ENCODE measurements around the gene ZNF770.

The ZNF770 gene

DNA sequence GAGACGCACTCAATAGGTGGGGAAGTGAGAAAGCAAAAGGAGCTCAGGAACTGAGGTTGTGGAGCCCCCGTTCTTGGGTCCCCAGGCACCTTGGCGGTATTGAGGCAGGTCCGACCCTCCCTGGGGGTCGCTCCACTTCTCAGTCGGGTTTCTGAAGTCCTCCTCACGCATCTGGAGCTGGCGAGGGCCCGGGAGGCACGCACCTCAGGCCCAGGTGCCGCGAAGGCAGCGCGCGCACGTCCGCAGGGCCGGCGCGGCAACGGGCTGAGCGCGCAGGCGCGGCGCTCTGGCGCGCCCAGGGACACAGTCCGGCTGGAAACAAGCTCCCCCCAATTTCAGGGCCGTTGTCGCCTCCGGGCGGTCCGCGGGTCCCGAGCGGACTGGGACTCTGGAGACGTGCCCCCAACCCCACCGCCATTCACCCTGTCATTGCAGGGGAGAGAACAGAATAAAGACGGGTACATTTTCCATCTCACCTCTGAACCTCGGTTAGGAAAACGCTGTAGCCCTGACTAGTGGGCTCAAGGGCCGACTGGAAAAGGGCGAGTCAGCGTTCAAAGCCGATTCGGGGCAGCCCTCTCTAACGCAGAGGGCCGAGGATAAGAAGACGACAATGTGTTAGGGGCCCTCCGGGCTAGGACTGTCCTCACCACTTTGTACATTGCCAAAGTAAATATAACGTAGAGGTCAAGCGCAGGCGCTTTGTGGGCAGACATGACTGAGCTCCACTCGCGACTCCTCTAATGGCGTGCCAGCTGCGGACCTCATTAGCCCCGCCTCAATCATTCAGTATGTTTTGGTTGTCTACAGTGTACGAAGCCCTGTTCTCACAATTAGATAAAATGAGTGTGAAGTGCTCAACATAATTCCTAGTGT is at the start of gene ZNF770:
Gene ZNF770, minus strand, starts transcription at position 261 of the 876 bp plus-strand sequence. CDS start 4,853 bp downstream, outside the sequence.
- no peak for DNase-seq

GRCh38 chr15:35028235-35028984 is 40.3 kb upstream of the ZNF770 start:
- DNase-seq: no peak

GRCh38 chr15:35023804-35024203 is 35.7 kb upstream of the ZNF770 start:
- DNase-seq: no peak

- DNase-seq: no peak
Observed at GRCh38 chr15:35020974-35021373, 32.9 kb upstream of the ZNF770 start.

DNA sequence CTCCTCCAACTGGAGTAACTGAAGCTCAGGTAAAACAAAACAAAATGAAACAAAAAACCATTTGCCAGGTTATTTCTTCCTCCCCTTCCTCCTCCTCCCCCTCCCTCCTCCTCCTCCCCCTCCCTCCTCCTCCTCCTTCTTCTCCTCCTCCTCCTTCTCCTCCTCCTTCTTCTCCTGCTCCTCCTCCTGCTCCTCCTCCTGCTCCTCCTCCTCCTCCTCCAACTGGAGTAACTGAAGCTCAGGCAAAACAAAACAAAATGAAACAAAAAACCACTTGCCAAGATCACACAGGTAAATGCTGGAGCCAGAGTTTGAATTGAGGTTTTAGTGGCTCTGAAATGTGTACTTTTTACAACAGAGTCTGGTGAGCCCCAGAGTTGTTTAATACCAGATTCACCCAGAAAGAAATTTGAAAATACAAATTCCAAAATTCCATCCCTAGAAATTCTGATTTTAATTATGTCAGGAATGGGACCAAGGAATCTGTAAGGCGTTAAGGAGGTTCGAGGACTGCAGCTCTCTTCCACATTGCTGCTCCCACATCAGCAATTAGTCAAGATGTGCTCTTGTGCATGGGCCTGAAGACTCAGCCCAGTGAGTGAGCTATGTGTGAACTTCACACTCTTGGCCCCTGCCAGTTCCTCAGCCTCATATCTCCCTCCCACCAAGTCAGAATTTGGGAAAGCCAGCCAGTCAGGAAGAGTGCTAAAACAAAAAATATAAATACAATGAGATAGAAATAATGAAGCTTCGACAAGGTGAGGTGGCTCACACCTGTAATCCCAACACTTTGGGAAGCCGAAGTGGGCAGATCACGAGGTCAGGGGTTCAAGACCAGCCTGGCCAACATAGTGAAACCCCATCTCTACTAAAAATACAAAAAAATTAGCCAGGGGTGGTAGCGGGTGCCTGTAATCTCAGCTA is 31.6 kb upstream of the ZNF770 start:
- no peak for DNase-seq

- no peak for DNase-seq
Observed at GRCh38 chr15:35014241-35014640, 26.2 kb upstream of the ZNF770 start.

DNA sequence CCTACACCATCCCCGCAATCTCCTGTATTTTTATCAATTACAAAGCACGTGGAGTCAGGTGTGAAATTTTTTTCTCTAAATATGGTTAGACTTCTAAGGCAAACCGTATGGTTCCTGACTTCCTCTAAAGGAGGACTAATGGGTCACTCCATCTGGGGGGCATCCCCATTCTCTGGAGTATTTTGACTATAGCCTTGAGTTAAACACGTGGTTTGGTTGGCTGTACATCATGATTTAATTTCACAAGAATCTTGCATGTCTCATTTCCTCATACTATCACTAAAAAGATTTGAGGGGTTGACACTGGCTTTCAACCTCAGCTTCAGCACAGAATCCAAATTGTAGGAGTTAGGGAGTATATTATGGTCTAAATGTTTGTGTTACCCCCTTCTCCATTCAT is 25.3 kb upstream of the ZNF770 start:
- no peak for DNase-seq

GRCh38 chr15:35007397-35007796 is 19.3 kb upstream of the ZNF770 start:
- no peak for DNase-seq

DNA sequence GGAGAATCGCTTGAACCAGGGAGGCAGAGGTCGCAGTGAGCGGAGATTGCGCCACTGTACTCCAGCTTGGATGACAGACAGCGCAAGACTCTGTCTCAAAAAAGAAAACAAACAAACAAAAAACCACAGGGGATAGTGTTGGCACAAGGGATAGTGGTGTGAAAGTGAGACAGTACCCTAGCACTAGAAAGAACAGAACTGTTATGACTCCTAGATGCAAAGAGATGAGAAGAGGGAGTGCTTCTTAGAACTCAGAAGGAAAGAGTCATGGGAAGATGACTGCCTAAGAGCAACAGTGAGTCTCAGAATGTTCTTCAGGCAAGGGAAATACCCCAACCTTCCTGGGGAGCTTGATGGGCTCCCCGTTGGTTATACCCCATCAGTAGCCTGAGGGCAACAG is 17.8 kb upstream of the ZNF770 start:
- DNase-seq: no peak

GRCh38 chr15:35003928-35004327 is 15.8 kb upstream of the ZNF770 start:
- no peak for DNase-seq

DNA sequence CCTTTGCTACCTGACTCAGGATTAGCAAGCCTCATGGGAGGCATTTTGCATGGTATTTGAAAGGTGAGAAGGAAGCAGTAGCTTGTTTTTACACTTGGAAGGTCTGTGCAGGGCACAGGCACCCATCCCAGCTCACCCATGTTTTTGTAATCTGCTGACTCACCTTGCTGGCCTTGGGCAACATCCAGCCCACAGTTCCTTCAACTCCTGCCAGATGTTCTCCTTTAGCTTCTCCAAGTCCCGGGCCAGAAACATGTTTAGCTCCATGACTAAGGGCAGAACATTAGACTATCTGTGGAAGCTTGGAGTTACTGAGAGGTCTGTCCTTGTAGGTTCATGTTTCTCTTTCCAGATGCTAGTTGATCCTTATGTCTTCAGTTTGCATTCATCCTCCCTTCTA is 12.4 kb upstream of the ZNF770 start:
- DNase-seq: no peak

DNA sequence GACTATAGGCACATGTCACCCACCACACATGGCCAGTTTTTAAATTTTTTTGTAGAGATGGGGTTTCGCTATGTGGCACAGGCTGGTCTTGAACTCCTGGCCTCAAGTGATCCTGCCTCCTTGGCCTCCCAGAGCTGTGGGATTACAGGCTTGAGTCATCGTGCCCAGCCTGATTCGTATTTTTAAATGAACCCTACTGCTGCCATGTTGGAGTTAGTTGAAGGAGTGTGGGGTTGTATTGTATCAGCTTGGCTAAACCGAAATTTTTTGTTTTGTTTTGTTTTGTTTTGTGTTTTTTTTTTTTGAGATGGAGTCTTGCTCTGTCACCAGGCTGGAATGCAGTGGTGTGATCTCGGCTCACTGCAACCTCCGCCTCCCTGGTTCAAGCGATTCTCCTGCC is 11.8 kb upstream of the ZNF770 start:
- DNase-seq: no peak

DNA sequence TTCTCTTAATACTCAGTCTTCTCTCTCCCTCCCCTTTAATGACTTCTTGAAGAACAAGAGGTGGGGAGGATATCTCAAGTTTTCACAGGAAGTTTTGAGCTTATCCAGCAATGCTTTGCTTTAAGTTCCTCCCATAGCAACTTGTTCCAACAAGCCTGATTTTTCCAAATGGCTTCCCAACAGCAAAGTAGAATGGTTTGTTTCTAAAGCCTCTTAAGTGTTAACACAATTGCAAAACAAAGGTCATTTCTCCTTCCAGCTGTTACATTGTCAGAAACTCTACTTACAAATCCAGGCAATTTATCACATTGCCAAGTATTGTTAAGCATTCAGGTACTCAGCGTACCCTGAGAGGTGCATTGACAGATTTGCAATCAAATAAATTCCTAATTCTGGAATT is 6.8 kb upstream of the ZNF770 start:
- DNase-seq: no peak

- DNase-seq: no peak
Observed at GRCh38 chr15:34993877-34994276, 5.8 kb upstream of the ZNF770 start.

DNA sequence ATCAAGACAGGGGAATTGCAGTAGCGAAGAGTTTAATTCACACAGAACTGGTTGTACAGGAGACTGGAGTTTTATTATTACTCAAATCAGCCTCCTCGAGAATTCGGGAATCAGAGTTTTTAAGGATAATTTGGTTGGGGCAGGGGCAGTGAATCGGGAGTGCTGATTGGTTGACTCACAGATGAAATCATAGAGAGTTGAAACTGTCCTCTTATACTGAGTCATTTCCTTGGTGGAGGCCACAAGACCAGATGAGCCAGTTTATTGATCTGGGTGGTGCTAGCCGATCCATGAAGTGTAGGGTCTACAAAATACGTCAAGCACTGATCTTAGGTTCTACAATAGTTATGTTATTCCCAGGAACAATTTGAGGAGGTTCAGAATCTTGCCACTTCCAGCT is 5.3 kb upstream of the ZNF770 start:
- DNase-seq: no peak

- no peak for DNase-seq
Observed at GRCh38 chr15:34987609-34988026, 469 bp downstream of the ZNF770 start.

DNA sequence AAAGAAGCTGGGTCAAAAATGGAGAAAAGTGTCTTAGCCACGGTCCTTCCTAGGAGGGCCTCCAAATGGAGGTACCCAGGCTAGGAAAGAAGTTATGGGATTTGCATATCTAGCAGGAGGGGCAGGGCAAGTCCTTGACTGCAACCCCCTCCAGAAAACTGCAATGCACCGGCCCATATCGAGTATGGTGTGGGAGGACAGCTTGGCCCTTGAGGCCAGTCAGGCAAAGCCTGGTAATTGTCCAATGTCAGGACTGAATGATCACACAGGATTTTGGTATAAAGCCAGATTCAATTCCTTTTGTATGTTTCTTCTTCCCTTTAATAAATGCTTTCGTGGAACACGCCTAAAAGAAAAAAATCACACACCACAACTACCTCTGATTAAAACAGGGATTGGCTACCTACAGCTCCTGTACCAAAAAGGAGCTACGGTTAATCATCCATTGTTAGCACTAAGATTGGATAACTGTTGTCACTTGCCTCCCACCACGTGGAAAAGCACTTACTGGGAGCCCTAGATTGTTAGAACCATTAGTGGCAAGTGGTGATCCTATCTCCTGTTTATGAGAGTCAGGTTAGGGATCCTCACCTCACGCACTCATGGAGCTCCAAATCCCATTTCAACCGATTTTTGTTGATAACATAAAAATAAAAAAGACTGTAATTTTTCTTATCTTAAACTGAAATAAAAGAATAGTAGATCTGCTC is 1.2 kb downstream of the ZNF770 start:
- no peak for DNase-seq

- no peak for DNase-seq
Observed at GRCh38 chr15:34986326-34986725, 1.8 kb downstream of the ZNF770 start.

DNA sequence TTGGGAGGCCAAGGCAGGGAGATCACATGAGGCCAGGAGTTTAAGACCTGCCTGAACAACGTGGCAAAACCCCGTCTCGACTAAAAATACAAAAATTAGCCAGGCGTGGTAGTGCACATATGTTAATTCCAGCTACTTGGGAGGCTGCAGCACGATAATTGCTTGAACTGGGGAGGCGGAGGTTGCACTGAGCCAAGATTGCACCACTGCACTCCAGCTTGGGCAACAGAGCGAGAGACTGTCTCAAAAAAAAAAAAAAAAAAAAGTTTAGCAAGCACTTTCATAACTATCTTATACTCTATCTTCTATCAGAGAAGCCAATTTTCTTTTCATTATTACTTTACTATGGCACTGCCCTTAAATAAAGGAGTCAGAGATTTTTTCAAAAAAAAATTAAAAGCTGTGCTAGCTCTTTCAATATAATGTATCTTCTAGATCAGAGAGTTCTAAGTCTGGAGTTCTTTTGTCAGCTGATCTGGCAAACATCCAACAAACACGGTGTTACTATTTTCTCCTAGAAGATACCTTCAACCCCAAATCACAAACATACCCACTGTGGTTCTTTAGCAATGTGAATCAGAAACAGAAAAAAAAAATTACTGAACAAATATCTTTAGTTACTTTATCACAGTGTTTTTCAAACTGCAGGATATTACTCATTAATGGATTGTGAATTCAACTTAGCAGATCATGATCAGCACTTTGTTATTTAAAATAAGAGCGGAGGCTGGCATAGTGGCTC is 3.0 kb downstream of the ZNF770 start:
- no peak for DNase-seq

DNA sequence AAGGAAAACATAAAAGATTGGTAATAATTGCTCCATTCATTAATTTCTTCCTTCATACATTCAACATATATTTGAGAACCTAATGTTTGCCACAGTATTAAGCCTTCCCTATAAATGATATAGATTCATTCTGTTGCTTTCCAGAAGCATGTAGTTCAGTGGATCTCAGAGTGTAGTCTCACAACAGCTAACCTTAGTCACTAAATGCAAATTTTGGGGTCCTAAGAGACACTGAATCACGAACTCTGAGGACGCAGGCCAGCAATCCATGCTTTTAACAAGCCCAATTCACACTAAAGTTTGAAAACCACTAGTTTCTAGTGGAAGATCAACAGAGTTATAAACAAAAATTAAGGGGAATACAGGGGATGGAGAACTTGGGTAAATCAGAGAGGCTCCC is 11.3 kb downstream of the ZNF770 start:
- DNase-seq: no peak

- DNase-seq: no peak
Observed at GRCh38 chr15:34976073-34976472, 12.0 kb downstream of the ZNF770 start.

DNA sequence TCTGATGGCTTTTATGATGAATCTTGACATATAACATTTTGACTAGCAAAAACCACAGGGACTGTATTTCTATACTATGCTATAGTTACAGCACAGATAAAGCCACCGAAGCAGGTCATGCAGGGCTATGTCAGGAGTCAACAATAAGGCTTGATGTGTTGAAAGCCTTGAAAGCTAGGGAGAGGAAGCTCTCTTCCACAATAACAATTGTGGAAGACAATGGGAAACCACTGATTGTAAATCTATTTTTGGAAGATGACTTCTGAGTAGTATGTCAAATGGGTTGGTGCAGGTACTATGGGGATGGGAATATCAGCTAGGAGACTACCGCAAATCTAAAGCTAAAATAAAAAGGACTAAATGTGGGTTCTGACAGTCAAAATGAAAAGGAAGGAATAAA is 14.6 kb downstream of the ZNF770 start:
- DNase-seq: no peak

Data from NCI-H1048 (cell line).